HCT116 (cell line): ENCODE measurements around the gene CD9. TPM values are rescaled to one million over a fixed set of nuclear protein-coding genes. Genes with fewer than 3 reads are reported as not detected.

Source experiments
- ATAC-seq: fragments of 200-7000 bp; cut with Tn5 transposase; 2 replicates; pipeline ENCODE4 v1.9.1; 2020; ENCODE audit warnings: mild to moderate bottlenecking, moderate library complexity
- BruUV-seq: library from RNA; stranded (reverse); fragments of 400-500 nt; replicated peaks from 2 replicates; lab custom pipeline; 2021; lab: Mats Ljungman, UMichigan
- CTCF ChIA-PET: fragments of 300-600 bp; sonication (Branson Sonifier 250); formaldehyde crosslinking; loops from one replicate; lab custom pipeline; 2021; ENCODE audit warnings: antibody characterized with exemption; lab: Charles Lee
- POLR2A ChIA-PET: fragments of 300-600, 350-600 bp; sonication (Branson Sonifier 250); formaldehyde crosslinking; loops from one replicate; lab custom pipeline; 2021; ENCODE audit warnings: antibody characterized with exemption; lab: Charles Lee
- RAD21 ChIA-PET, 2 experiments: fragments of 300-600 bp; sonication (Branson Sonifier 250); formaldehyde crosslinking; loops; one replicate each; lab custom pipeline; 2023; ENCODE audit warnings: low total read pairs in 2 of 2; ENCODE audit not compliant: uncharacterized antibody in 2 of 2, unreplicated experiment in 2 of 2, low non-redundant PET in 1 of 2; lab: Charles Lee
- DNase-seq: peaks from one replicate; pipeline ENCODE4 v3.0.0-alpha.2; 2010; ENCODE audit warnings: low read depth, low spot score
- H2AFZ ChIP-seq: fragments of 200-600 bp; shearing (Covaris generic), sonication (generic); 2 replicates; pipeline ENCODE4 v1.6.1; 2017; ENCODE audit warnings: low read depth, mixed run types, mixed read lengths, antibody characterized with exemption, low read length; ENCODE audit not compliant: poor library complexity, severe bottlenecking
- H3K27ac ChIP-seq: 2 replicates; pipeline ENCODE4 v1.5.1; 2012; ENCODE audit warnings: low read depth, low read length
- H3K27me3 ChIP-seq: fragments of 200-600 bp; sonication (generic); 2 replicates; pipeline ENCODE4 v1.6.1; 2016; ENCODE audit warnings: mixed run types, low read length, mixed read lengths; ENCODE audit not compliant: insufficient read depth
- H3K36me3 ChIP-seq, 2 experiments: fragments of 200-500 bp in 1 of 2; fragments of 200-600 bp in 1 of 2; sonication (Bioruptor generic) in 1 of 2; sonication (generic) in 1 of 2; 2 replicates each; pipeline versions ENCODE4 v1.5.1 to v1.6.1; 2014 to 2016; ENCODE audit warnings: low read length in 2 of 2, inconsistent platforms in 1 of 2, mixed read lengths in 1 of 2, mixed run types in 1 of 2; ENCODE audit not compliant: insufficient read depth in 2 of 2, control insufficient read depth in 1 of 2
- H3K4me1 ChIP-seq, 2 experiments: fragments of 200-600 bp in 1 of 2; sonication (generic) in 1 of 2; 2 replicates each; pipeline versions ENCODE4 v1.5.1 to v1.6.1; 2012 to 2017; ENCODE audit warnings: low read length in 2 of 2, inconsistent platforms in 1 of 2, mild to moderate bottlenecking in 1 of 2, mixed read lengths in 1 of 2, mixed run types in 1 of 2, moderate library complexity in 1 of 2; ENCODE audit not compliant: insufficient read depth in 2 of 2, control insufficient read depth in 1 of 2
- H3K4me2 ChIP-seq: fragments of 200-600 bp; sonication (generic); 2 replicates; pipeline ENCODE4 v1.6.1; 2017; ENCODE audit warnings: mixed run types, low read length, mixed read lengths
- H3K4me3 ChIP-seq, 2 experiments: fragments of 200-600 bp in 1 of 2; sonication (generic) in 1 of 2; replicated peaks in 1 of 2; 2 replicates each; pipeline ENCODE4 v1.5.1; 2011 to 2016; ENCODE audit warnings: low read length in 2 of 2, control low read depth in 1 of 2, low read depth in 1 of 2, mild to moderate bottlenecking in 1 of 2, mixed read lengths in 1 of 2, mixed run types in 1 of 2
- H3K79me2 ChIP-seq: fragments of 200-600 bp; sonication (generic); 2 replicates; pipeline ENCODE4 v1.6.1; 2017; ENCODE audit warnings: mild to moderate bottlenecking, mixed run types, low read length, moderate library complexity, mixed read lengths; ENCODE audit not compliant: insufficient read depth
- H3K9ac ChIP-seq: fragments of 200-600 bp; sonication (generic); 2 replicates; pipeline ENCODE4 v1.6.1; 2016; ENCODE audit warnings: low read length, mixed read lengths
- H3K9me2 ChIP-seq: fragments of 200-600 bp; sonication (generic), shearing (Covaris generic); 2 replicates; pipeline ENCODE4 v1.6.1; 2017; ENCODE audit warnings: mixed run types, mild to moderate bottlenecking, moderate library complexity; ENCODE audit not compliant: insufficient read depth
- H3K9me3 ChIP-seq, 2 experiments: fragments of 200-500 bp in 1 of 2; fragments of 200-600 bp in 1 of 2; sonication (Bioruptor generic) in 1 of 2; sonication (generic) in 1 of 2; 2 replicates each; pipeline ENCODE4 v1.6.1; 2014 to 2017; ENCODE audit warnings: low read length in 2 of 2, mixed read lengths in 2 of 2, inconsistent platforms in 1 of 2, low read depth in 1 of 2, mild to moderate bottlenecking in 1 of 2, mixed run types in 1 of 2, moderate library complexity in 1 of 2; ENCODE audit not compliant: control insufficient read depth in 1 of 2, insufficient read depth in 1 of 2
- H4K20me1 ChIP-seq: fragments of 200-600 bp; sonication (generic), shearing (Covaris generic); 2 replicates; pipeline ENCODE4 v1.6.1; 2017; ENCODE audit warnings: mixed run types, mild to moderate bottlenecking, moderate library complexity; ENCODE audit not compliant: insufficient read depth
- JUND ChIP-seq: IDR thresholded peaks from 2 replicates; pipeline ENCODE4 v1.6.1; 2012
- TCF7L2 ChIP-seq: IDR thresholded peaks from 2 replicates; pipeline ENCODE4 v1.7.0; 2011; ENCODE audit warnings: borderline replicate concordance, inconsistent platforms; ENCODE audit not compliant: insufficient read depth, insufficient read length; ENCODE audit errors: extremely low read depth
- ZFX ChIP-seq: fragments of 450-650 bp; IDR thresholded peaks from 2 replicates; pipeline ENCODE4 v1.6.1; 2017
- intact Hi-C: fragments of 100-400 bp; cut with micrococcal nuclease; formaldehyde crosslinking; loops from 2 replicates; pipeline ENCODE4 v1.10.0; 2022
- total RNA-seq: library from RNA; stranded (reverse); gene quantifications from one replicate; pipeline ENCODE4 v1.2.1, GENCODE V29; 2021; ENCODE audit not compliant: unreplicated experiment
- TF ChIP-seq, protein P1 (sequence below): IDR thresholded peaks from 2 replicates; pipeline ENCODE4 v1.6.1; 2012; ENCODE audit warnings: low read depth
- TF ChIP-seq, protein P2 (sequence below): IDR thresholded peaks from 2 replicates; pipeline ENCODE4 v1.6.1; 2011; ENCODE audit warnings: mild to moderate bottlenecking, low read length, moderate library complexity; ENCODE audit not compliant: insufficient replicate concordance; ENCODE audit errors: extremely low read depth

Gene CD9
- total RNA-seq, 1 experiment from 2014 or later: 182 TPM

DNA sequence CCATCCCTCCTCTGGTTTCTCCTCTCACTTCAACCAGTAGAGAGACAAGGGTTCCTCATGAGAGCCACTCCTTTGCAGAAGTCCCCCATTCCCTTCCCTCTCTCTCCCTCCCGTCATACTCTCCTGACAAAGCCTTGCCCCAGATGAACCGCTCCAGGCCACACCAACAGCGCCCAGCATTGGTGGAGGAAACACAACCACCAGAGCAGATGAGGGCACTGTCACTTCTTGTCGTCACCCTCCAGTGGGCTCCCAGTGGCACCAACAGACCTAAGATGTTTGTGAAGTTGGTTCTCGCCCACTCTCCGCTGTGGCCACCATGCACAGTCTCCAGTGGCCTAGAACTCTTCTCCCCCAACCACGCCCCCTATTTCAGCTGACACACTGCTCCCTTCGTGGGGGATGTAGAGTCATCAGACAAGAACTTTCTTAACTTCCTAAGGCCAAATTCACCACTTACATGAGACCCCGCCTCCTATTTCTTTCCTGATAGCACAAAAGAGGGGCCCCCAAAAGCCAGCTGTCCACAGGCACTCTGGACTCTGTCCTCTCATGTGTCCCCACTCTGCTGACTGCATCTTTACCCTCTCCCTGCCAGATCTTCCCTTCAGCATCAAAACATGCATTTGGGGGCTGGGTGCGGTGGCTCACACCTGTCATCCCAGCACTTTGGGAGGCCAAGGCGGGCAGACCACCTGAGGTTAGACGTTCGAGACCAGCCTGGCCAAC is 81.0 kb downstream of the CD9 start:
- H3K27me3 ChIP-seq: no peaks in the 10 kb centered on the region
- no peaks in the 10 kb centered on the region for H3K36me3 ChIP-seq
- CTCF ChIA-PET: interaction anchor here (6.2 kb wide), 1 partner anchor 86 kb away, joined by 106 read pairs; no protein-coding TSS in a partner anchor
- BruUV-seq: no TSS peak
- POLR2A ChIA-PET: no interaction called here
- ATAC-seq (no peak), DNase-seq (no peak)
- RAD21 ChIA-PET: no interaction called here
- peak overlapping the region; percentile 82; the same call in 1 of the 2 replicates for H3K9ac ChIP-seq
- no peaks in the 10 kb centered on the region for H3K79me2 ChIP-seq
- H3K27ac ChIP-seq: peak overlapping the region; percentile 94
- TF ChIP-seq TCF7L2 (no peak), JUND (no peak), ZFX (no peak)
- TF ChIP-seq, protein P1, sequence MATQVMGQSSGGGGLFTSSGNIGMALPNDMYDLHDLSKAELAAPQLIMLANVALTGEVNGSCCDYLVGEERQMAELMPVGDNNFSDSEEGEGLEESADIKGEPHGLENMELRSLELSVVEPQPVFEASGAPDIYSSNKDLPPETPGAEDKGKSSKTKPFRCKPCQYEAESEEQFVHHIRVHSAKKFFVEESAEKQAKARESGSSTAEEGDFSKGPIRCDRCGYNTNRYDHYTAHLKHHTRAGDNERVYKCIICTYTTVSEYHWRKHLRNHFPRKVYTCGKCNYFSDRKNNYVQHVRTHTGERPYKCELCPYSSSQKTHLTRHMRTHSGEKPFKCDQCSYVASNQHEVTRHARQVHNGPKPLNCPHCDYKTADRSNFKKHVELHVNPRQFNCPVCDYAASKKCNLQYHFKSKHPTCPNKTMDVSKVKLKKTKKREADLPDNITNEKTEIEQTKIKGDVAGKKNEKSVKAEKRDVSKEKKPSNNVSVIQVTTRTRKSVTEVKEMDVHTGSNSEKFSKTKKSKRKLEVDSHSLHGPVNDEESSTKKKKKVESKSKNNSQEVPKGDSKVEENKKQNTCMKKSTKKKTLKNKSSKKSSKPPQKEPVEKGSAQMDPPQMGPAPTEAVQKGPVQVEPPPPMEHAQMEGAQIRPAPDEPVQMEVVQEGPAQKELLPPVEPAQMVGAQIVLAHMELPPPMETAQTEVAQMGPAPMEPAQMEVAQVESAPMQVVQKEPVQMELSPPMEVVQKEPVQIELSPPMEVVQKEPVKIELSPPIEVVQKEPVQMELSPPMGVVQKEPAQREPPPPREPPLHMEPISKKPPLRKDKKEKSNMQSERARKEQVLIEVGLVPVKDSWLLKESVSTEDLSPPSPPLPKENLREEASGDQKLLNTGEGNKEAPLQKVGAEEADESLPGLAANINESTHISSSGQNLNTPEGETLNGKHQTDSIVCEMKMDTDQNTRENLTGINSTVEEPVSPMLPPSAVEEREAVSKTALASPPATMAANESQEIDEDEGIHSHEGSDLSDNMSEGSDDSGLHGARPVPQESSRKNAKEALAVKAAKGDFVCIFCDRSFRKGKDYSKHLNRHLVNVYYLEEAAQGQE: no peak
- TF ChIP-seq, protein P2, sequence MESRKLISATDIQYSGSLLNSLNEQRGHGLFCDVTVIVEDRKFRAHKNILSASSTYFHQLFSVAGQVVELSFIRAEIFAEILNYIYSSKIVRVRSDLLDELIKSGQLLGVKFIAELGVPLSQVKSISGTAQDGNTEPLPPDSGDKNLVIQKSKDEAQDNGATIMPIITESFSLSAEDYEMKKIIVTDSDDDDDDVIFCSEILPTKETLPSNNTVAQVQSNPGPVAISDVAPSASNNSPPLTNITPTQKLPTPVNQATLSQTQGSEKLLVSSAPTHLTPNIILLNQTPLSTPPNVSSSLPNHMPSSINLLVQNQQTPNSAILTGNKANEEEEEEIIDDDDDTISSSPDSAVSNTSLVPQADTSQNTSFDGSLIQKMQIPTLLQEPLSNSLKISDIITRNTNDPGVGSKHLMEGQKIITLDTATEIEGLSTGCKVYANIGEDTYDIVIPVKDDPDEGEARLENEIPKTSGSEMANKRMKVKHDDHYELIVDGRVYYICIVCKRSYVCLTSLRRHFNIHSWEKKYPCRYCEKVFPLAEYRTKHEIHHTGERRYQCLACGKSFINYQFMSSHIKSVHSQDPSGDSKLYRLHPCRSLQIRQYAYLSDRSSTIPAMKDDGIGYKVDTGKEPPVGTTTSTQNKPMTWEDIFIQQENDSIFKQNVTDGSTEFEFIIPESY: no peak
- no peaks in the 10 kb centered on the region for H3K9me2 ChIP-seq
- intact Hi-C loops: no loop called here
- peak overlapping the region; percentile 82 for H3K4me2 ChIP-seq
- H3K4me1 ChIP-seq: peaks cover 51 to 81% of the 10 kb centered on the region in 2 experiments
- no peak overlapping the region for H2AFZ ChIP-seq
- no peaks in the 10 kb centered on the region for H4K20me1 ChIP-seq
- H3K9me3 ChIP-seq: no peaks in the 10 kb centered on the region
- H3K4me3 ChIP-seq: no peak overlapping the region
